ENCODE data around the gene VASN. TPM values are rescaled to one million over a fixed set of nuclear protein-coding genes. Genes with fewer than 3 reads are reported as not detected.
A peak's percentile ranks its signal among the peaks of the same experiment; 100 is the strongest.
"Not testable (repeated sequence)": the region's sequence is repeated elsewhere in the genome, so short reads cannot be mapped to it uniquely, and the experiment has no call there.

VASN gene
- total and polyA plus RNA-seq, 5 donors: 10.7 to 21.3 (median 12.2) TPM

- no peaks in the 10 kb centered on the region for H3K27me3 ChIP-seq (ENCODE audit: control insufficient read depth, insufficient read depth)
- H3K4me1 ChIP-seq (ENCODE audit: control insufficient read depth, insufficient read depth, low read length): no peaks in the 10 kb centered on the region
- no peak overlapping the region for H3K4me3 ChIP-seq (ENCODE audit: low read length)
- WGBS: 82% methylated on average over 12 of the region's 12 CpGs
- H3K9me3 ChIP-seq (ENCODE audit: control insufficient read depth, low read length): no peaks in the 10 kb centered on the region
- H3K27ac ChIP-seq (ENCODE audit: low read length): no peak overlapping the region
- ATAC-seq (peak in 1 of 2 donors; percentile 2), DNase-seq (peak in 2 of 3 donors; percentile 50 to 58)
- intact Hi-C loops (cut with DNase I): loop anchor here in 1 of 4 donors (10.0 kb wide), 1 partner anchor 53 kb away; no protein-coding TSS in a partner anchor
These were observed 33.5 kb upstream of the VASN start for GRCh38 chr16:4338125-4338582.

- peak in 2 of 3 donors; percentile 54 to 58 for DNase-seq
- WGBS: 79% methylated on average over 10 of the region's 10 CpGs
- no peak overlapping the region for H3K27ac ChIP-seq (ENCODE audit: low read length)
- H3K27me3 ChIP-seq (ENCODE audit: control insufficient read depth, insufficient read depth): no peaks in the 10 kb centered on the region
- peak in 1 of 2 donors; percentile 5 for ATAC-seq
- no peaks in the 10 kb centered on the region for H3K9me3 ChIP-seq (ENCODE audit: control insufficient read depth, low read length)
- H3K4me3 ChIP-seq (ENCODE audit: low read length): no peak overlapping the region
- H3K4me1 ChIP-seq (ENCODE audit: control insufficient read depth, insufficient read depth, low read length): no peaks in the 10 kb centered on the region
- intact Hi-C loops (cut with DNase I): loop anchor here in 1 of 4 donors (10.0 kb wide), 1 partner anchor 54 kb away; no protein-coding TSS in a partner anchor
These were observed 32.8 kb upstream of the VASN start for GRCh38 chr16:4338712-4339299.

DNA sequence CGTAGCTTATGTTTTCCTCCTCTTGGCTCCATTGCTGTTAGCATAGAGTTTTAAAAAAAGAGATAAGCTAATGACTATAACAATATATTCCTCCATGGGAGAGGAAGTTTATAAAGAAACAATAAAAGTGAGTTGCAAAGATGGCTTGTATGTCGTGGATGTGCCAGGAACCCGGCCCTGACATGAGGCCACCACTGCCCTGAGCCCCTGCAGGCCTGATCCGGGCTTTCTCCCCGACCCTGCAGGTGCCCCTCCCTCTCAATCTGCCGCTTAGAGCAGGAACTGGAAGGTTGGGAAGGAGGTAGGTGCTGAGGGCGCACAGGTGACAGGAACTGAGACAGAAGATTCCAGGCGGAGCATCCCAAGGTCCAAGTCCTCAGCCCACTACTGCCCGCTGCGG, 32.2 kb upstream of the VASN start:
- WGBS: 73% methylated on average over 10 of the region's 10 CpGs
- intact Hi-C loops (cut with DNase I): loop anchor here in 1 of 4 donors (10.0 kb wide), 1 partner anchor 55 kb away; no protein-coding TSS in a partner anchor
- no peak for DNase-seq
- Histone ChIP-seq H3K9me3 (ENCODE audit: control insufficient read depth, low read length) (no peaks in the 10 kb centered on the region), H3K4me3 (ENCODE audit: low read length) (no peak overlapping the region), H3K27ac (ENCODE audit: low read length) (no peak overlapping the region), H3K27me3 (ENCODE audit: control insufficient read depth, insufficient read depth) (no peaks in the 10 kb centered on the region), H3K4me1 (ENCODE audit: control insufficient read depth, insufficient read depth, low read length) (no peaks in the 10 kb centered on the region)
- no peak for ATAC-seq

- Histone ChIP-seq H3K4me3 (ENCODE audit: low read length) (no peak overlapping the region), H3K9me3 (ENCODE audit: control insufficient read depth, low read length) (no peaks in the 10 kb centered on the region), H3K27ac (ENCODE audit: low read length) (no peak overlapping the region), H3K4me1 (ENCODE audit: control insufficient read depth, insufficient read depth, low read length) (no peaks in the 10 kb centered on the region), H3K27me3 (ENCODE audit: control insufficient read depth, insufficient read depth) (no peaks in the 10 kb centered on the region)
- DNase-seq (peak; percentile 74 to 88 (median 83)), ATAC-seq (peak; percentile 47 to 53)
- WGBS: 37% methylated on average over 14 of the region's 14 CpGs
- intact Hi-C loops (cut with DNase I): loop anchor here in 1 of 4 donors (10.0 kb wide), 1 partner anchor 55 kb away; no protein-coding TSS in a partner anchor
These were observed 31.7 kb upstream of the VASN start for GRCh38 chr16:4339909-4340308.

- DNase-seq (peak in 1 of 3 donors; percentile 55), ATAC-seq (no peak)
- Histone ChIP-seq H3K27me3 (ENCODE audit: control insufficient read depth, insufficient read depth) (no peaks in the 10 kb centered on the region), H3K9me3 (ENCODE audit: control insufficient read depth, low read length) (no peaks in the 10 kb centered on the region), H3K4me1 (ENCODE audit: control insufficient read depth, insufficient read depth, low read length) (no peaks in the 10 kb centered on the region), H3K27ac (ENCODE audit: low read length) (no peak overlapping the region), H3K4me3 (ENCODE audit: low read length) (no peak overlapping the region)
- intact Hi-C loops (cut with DNase I): no loop called here
- whole genome bisulfite sequencing: 79% methylated on average over 6 of the region's 6 CpGs
These were observed 31.2 kb upstream of the VASN start for GRCh38 chr16:4340443-4340842.

DNA sequence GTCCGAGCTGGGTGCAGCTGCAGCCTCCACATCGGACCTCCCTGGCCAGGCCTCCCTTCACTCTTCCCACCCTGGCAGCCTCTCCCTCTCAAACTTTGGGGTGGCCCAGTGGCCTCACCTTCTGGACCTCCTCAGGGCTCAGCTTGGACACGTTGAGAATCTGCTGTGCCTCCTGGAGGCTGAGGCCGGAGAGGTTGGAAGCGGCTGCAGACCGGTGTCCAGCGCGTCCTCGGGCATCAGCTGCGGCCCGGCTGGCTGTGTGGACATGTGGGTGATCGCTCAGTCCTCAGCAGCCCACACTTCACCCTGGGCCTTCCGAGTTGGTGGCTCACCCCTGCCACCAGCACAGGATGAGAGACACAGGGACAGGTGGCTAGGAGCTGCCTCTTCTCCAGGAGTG, 30.4 kb upstream of the VASN start:
- no peaks in the 10 kb centered on the region for H3K9me3 ChIP-seq (ENCODE audit: control insufficient read depth, low read length)
- WGBS: 92% methylated on average over 13 of the region's 13 CpGs
- ATAC-seq (no peak), DNase-seq (no peak)
- intact Hi-C loops (cut with DNase I): no loop called here
- H3K4me1 ChIP-seq (ENCODE audit: control insufficient read depth, insufficient read depth, low read length): no peaks in the 10 kb centered on the region
- H3K4me3 ChIP-seq (ENCODE audit: low read length): no peak overlapping the region
- no peaks in the 10 kb centered on the region for H3K27me3 ChIP-seq (ENCODE audit: control insufficient read depth, insufficient read depth)
- no peak overlapping the region for H3K27ac ChIP-seq (ENCODE audit: low read length)

DNA sequence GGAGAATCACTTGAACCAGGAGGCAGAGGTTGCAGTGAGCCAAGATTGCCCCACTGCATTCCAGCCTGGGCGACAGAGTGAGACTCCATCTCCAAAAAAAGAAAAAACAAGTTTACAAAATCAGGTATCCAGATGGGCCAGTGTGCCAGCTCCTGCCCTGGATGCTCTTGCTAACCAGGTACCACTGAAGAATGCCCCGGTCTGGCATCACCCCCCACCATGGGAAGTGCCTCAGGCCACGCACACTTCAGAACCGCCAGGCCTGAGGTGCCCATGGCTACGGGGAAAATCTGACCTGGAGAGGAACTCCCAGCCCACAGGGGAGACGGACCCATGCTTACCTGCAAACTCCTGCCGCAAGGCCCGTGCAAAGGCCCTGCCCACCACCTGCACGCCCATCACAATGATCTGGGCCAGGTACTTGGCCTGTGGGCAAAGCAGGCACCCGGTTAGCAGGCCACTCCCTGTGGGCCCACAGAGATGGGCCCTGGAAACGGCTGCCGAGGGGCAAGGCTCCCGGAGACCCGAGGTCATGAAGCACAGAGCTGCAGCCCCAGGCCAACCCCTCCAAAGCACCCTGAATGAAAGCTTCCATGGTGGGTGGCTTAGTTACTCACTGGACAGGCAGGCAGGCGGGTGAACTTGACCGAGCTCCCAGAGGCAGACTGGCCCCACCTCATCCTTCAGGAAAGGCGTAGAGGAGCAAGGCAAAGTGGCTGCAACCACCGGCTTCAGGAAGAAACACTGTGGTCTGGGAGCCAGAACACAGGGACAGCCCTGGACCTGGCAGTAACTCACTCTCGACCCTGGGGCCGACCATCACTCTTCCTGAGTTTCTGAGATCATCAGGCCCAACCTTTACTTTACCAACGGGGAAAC, 28.5 kb upstream of the VASN start:
- H3K27ac ChIP-seq (ENCODE audit: low read length): no peak overlapping the region
- intact Hi-C loops (cut with DNase I): no loop called here

GRCh38 chr16:4344300-4344982, 27.2 kb upstream of the VASN start:
- H3K27ac ChIP-seq (ENCODE audit: low read length); H3K27me3 ChIP-seq (ENCODE audit: control insufficient read depth, insufficient read depth); DNase-seq; H3K4me1 ChIP-seq (ENCODE audit: control insufficient read depth, insufficient read depth, low read length); ATAC-seq; H3K9me3 ChIP-seq (ENCODE audit: control insufficient read depth, low read length); H3K4me3 ChIP-seq (ENCODE audit: low read length); intact Hi-C loops (cut with DNase I): not testable (repeated sequence)
- 57% methylated on average over 10 of the region's 10 CpGs for WGBS

More for the DNA sequence above, 28.5 kb upstream of the VASN start:
- WGBS: 88% methylated on average over 21 of the region's 21 CpGs
- DNase-seq (no peak), ATAC-seq (no peak)
- no peak overlapping the region for H3K4me3 ChIP-seq (ENCODE audit: low read length)
- peaks cover 4% of the 10 kb centered on the region for H3K4me1 ChIP-seq (ENCODE audit: control insufficient read depth, insufficient read depth, low read length)
- H3K27me3 ChIP-seq (ENCODE audit: control insufficient read depth, insufficient read depth): no peaks in the 10 kb centered on the region
- no peaks in the 10 kb centered on the region for H3K9me3 ChIP-seq (ENCODE audit: control insufficient read depth, low read length)

GRCh38 chr16:4344983-4345835, 26.4 kb upstream of the VASN start:
- H3K9me3 ChIP-seq (ENCODE audit: control insufficient read depth, low read length): no peaks in the 10 kb centered on the region
- H3K4me3 ChIP-seq (ENCODE audit: low read length): no peak overlapping the region
- H3K27me3 ChIP-seq (ENCODE audit: control insufficient read depth, insufficient read depth): no peaks in the 10 kb centered on the region
- DNase-seq (no peak), ATAC-seq (no peak)
- H3K4me1 ChIP-seq (ENCODE audit: control insufficient read depth, insufficient read depth, low read length): peaks cover 4% of the 10 kb centered on the region
- WGBS: 74% methylated on average over 26 of the region's 26 CpGs
- no peak overlapping the region for H3K27ac ChIP-seq (ENCODE audit: low read length)
- intact Hi-C loops (cut with DNase I): no loop called here

All from right cardiac atrium (tissue), 5 donors.